ENCODE measurements around the gene ORC5.
A peak's percentile ranks its signal among the peaks of the same experiment; 100 is the strongest.
"Not testable (repeated sequence)": the region's sequence is repeated elsewhere in the genome, so short reads cannot be mapped to it uniquely, and the experiment has no call there.

Gene ORC5

GRCh38 chr7:104207731-104208420 lies at the start of gene ORC5:
Gene ORC5, minus strand, starts transcription at chr7:104208013. Its CDS starts 109 bp downstream, at chr7:104207904.
- peak; percentile 84 for DNase-seq

DNA sequence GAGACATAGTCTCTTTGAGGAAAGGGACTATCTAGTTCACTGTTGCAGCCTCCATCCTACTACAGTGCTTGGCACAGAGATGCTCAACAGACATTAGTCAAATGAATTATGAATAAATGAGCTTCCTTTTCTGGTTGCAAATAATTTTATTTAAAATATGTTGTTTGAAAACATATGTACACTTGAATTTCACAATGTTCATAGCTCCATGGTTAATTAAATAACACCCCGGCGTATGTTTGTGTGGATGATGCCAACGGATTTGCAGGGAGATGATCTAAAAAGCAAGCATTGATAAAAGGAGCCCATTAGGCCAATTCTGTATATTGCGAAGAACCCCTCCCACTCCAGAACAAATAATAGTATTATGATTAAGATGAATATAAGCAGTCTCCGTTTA lies 47.8 kb upstream of the ORC5 start:
- DNase-seq, result no peak

DNA sequence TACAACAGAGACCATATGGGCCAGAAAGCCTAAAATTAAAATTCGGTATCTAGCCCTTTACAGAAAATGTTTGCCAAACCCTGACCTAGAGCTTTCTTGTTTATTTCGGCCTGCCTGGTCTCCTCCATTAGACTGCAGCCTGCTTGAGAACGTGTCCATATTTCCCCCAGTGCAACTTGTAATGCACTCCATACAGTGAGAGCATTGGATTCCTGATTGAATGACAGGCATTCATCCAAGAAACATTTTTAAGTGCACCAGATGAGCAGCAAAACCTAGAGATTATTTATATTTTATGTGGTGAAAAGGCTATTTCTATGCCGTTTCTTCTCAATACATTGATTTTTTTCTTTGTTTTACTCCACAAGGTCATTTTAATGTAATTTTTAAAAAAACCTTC lies 47.4 kb upstream of the ORC5 start:
- DNase-seq, result no peak

DNA sequence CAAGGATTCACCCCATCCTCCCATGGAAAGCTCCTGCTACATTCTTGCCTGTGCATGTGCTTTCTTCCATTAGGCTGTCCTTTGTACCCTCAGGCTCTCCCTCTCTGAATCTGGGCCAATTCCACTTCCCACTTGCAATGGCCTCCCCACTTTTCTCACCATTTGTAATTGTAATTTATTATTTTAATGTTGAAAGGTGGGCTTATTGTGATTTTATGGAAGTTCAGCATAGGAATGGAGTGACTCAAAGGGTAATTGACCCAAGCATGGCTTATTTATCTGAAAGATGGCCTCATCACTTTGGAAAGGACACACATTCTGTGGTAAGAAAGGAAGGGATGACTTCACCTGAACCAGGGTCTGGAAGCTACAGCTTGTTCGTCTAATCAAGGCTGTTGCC lies 46.9 kb upstream of the ORC5 start:
- DNase-seq, result no peak

- no peak for DNase-seq
Observed at GRCh38 chr7:104252409-104253134, 44.8 kb upstream of the ORC5 start.

GRCh38 chr7:104242638-104243037 lies 34.8 kb upstream of the ORC5 start:
- DNase-seq, result no peak

- no peak for DNase-seq
Observed at GRCh38 chr7:104241538-104242209, 33.9 kb upstream of the ORC5 start.

DNA sequence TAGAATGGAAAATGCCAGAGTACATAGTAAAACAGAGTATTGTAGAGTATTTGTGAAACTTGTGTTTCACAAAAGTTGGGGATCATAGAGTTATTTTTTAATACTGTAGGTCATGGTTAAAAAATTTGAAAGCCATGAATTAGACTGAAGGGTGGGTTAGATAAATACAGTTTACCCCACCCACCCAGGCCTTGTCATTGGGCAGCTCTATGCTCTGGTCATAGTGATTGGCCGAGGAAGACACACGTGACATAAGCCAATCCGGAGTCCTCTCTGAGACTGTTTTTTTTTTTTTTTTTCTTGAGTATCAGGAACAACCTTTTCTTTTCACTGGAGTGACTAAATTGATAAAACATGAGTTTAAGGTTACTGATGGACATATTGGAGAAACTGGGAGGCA lies 33.3 kb upstream of the ORC5 start:
- no peak for DNase-seq

GRCh38 chr7:104240401-104240800 lies 32.6 kb upstream of the ORC5 start:
- no peak for DNase-seq

GRCh38 chr7:104234990-104235389 lies 27.2 kb upstream of the ORC5 start:
- not testable (repeated sequence) for DNase-seq

DNA sequence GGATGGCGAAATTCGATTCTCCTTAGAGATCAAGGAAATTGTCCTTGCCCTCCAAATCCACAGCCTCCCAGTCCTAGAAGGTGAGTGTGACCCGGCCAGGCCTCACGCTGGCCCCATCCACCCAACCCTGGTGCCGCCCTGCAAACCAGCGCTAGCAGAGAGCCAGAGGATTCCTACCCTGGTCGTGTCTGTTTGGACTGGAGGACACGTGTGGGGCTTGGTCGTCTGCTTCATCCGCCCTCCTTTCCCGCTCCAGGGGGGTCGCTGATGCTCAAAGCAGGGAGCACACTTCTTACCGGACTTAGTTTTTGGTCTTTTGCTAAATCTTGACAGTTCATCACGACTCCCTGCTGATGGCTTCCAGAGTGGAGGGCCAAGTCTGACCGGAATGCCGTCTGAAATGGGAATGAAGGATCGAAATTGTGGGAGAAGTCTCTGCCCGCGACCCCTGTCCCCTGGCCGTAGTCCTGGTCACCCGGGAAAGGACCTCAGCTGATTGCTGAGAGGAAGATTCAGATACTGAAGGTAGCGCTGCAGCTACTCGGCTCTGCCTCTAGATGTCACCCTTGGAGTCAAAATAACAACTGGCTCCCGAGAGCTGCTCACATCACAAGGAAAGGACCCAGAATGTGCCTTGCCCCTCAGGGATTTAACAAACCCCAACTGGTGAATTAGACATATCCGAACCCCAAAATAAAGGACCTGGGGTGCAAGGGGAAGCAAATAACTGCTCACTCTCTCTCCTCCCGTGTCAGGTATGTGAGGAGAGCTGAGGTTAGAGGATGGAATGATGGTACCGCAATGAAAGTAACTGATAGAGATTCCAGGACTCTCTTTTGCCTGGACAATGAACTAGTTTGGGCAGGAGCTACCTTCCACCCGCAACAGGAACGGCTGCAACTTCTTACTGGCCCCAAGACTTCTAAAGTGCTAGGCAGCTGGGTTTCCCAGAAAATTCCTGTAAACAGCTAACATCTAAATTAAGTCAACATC lies 23.5 kb upstream of the ORC5 start:
- DNase-seq, result peak; percentile 56

- DNase-seq, result no peak
Observed at GRCh38 chr7:104230606-104231005, 22.8 kb upstream of the ORC5 start.

- no peak for DNase-seq
Observed at GRCh38 chr7:104228442-104228841, 20.6 kb upstream of the ORC5 start.

GRCh38 chr7:104225451-104225850 lies 17.6 kb upstream of the ORC5 start:
- no peak for DNase-seq

DNA sequence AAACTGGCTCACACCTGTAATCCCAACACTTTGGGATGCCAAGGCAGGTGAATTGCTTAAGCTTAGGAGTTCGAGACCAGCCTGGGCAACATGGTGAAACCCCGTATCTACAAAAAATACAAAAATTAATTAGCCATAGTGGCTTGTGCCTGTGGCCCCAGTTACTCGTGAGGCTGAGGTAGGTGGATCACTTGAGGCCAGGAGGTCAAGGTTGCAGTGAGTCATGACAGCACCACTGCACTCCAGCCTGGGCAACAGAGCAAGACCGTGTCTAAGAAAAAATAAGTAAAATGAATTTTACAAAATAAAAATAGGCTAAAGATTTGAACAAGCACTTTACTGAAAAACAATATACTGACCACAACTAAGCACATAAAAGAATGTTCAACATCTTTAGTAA lies 9.8 kb upstream of the ORC5 start:
- no peak for DNase-seq

DNA sequence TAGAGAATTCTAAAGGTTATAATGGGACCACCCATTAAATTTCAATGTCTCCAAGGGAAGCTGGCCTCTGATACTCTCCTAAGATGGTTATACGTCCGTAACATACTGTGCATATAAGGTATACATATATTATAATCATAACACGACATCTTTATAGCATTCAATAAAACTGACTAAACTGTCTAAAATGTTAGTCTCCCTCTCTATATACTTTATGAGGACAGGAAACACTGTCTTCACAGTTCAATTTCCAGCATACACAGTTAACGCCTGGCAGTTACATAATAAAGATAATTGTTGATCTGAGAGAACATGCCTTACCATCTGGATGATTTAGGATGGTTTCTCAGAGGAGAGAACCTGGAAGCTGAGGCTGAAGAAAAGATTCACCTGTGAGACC lies 1.2 kb upstream of the ORC5 start:
- no peak for DNase-seq

- DNase-seq, result no peak
Observed at GRCh38 chr7:104208421-104208780, 588 bp upstream of the ORC5 start.

- DNase-seq, result peak; percentile 16
Observed at GRCh38 chr7:104207348-104207730, 474 bp downstream of the ORC5 start.

GRCh38 chr7:104206841-104207240 lies 972 bp downstream of the ORC5 start:
- DNase-seq, result no peak

DNA sequence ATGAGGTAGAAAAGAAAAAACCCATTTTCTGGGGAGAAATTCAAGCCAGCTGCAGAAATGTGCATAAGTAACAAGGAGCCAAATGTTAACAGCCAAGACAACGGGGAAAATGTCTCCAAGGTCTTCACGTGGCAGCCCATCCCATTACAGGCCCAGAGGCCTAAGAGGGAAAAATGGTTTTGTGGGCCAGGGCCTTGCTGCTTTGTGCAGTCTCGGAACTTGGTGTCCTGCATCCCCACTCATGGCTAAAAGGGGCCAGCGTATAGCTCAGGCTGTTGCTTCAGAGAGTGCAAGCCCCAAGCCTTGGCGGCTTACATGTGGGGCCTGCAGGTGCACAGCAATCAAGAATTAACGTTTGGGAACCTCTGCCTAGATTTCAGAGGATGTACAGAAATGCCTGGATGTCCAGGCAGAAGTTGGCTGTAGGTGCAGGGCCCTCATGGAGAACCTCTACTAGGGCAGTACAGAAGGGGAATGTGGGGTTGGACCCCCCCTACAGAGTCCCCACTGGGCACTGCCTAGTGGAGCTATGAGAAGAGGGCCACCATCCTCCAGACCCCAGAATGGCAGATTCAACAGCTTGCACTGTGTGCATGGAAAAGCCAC lies 9.0 kb downstream of the ORC5 start:
- no peak for DNase-seq

- peak; percentile 55 for DNase-seq
Observed at GRCh38 chr7:104196161-104196560, 11.7 kb downstream of the ORC5 start.

GRCh38 chr7:104192434-104192833 lies 15.4 kb downstream of the ORC5 start:
- no peak for DNase-seq

GRCh38 chr7:104185346-104185745 lies 22.5 kb downstream of the ORC5 start:
- no peak for DNase-seq
